Omental fat pad (tissue), 4 donors: Measurements from ENCODE around the gene GPC1. TPM values are rescaled to one million over a fixed set of nuclear protein-coding genes. Genes with fewer than 3 reads are reported as not detected.

Experiments
- ATAC-seq: fragments of 150-250 bp; one replicate; pipeline ENCODE4 v1.9.1; 2016; ENCODE audit warnings: mild to moderate bottlenecking, moderate library complexity; ENCODE audit not compliant: low FRiP score
- DNase-seq: peaks from one replicate; pipeline ENCODE4 v3.0.0-alpha.2; 2019; ENCODE audit warnings: low spot score
- total RNA-seq, 4 donors: library from RNA; depleted of rRNA; stranded (reverse); fragments of >200 nt; gene quantifications; one replicate each; pipeline ENCODE4 v1.1.0, GENCODE V29; 2016
- TF ChIP-seq, protein P1 (sequence below), 3 donors: fragments of 450-650 bp; IDR thresholded peaks; one replicate each; pipeline ENCODE4 v1.5.1; 2016 to 2017; ENCODE audit warnings: antibody characterized with exemption in 3 of 3, mild to moderate bottlenecking in 3 of 3, moderate library complexity in 2 of 3

Gene GPC1
- total RNA-seq, 4 donors from 2014 or later: 33.6 to 91.4 (median 39.5) TPM

DNA sequence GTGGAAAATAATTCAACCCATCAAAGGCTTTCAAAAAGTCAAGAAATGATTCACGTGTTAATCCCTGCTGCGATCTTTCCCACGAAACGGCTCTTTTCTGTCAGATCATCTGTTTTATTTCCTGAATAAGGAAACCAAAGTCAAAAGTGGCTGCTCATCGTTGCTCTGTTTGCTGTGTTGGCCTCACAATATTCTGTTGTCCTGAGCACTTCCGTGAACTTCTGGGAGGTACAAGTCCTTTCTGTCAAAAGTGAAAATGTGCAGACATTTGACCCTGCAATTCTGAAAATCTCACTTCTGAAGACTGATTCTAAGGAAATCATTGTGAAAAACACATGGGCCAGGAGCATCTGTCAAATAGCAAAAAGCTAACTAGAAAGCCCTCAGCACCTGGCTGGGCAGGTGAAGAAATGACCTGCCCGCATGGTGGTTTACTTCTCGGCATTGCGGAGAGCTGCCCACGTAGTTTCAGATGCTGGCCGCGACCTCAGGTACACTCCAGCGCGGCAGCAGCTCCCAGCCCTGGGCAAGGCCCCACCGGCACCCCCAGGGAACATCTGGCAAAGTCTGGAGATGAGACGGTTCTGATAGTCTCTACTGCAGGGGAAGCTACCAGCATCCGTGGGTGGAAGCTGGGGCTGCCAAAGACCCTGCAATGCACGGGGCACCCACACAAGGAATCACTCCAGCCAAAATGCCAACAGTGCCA is 31.9 kb upstream of the GPC1 start:
- TF ChIP-seq, protein P1, sequence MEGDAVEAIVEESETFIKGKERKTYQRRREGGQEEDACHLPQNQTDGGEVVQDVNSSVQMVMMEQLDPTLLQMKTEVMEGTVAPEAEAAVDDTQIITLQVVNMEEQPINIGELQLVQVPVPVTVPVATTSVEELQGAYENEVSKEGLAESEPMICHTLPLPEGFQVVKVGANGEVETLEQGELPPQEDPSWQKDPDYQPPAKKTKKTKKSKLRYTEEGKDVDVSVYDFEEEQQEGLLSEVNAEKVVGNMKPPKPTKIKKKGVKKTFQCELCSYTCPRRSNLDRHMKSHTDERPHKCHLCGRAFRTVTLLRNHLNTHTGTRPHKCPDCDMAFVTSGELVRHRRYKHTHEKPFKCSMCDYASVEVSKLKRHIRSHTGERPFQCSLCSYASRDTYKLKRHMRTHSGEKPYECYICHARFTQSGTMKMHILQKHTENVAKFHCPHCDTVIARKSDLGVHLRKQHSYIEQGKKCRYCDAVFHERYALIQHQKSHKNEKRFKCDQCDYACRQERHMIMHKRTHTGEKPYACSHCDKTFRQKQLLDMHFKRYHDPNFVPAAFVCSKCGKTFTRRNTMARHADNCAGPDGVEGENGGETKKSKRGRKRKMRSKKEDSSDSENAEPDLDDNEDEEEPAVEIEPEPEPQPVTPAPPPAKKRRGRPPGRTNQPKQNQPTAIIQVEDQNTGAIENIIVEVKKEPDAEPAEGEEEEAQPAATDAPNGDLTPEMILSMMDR (IDR thresholded peaks at IDR 0.05): no peak
- DNase-seq (no peak), ATAC-seq (no peak)

DNA sequence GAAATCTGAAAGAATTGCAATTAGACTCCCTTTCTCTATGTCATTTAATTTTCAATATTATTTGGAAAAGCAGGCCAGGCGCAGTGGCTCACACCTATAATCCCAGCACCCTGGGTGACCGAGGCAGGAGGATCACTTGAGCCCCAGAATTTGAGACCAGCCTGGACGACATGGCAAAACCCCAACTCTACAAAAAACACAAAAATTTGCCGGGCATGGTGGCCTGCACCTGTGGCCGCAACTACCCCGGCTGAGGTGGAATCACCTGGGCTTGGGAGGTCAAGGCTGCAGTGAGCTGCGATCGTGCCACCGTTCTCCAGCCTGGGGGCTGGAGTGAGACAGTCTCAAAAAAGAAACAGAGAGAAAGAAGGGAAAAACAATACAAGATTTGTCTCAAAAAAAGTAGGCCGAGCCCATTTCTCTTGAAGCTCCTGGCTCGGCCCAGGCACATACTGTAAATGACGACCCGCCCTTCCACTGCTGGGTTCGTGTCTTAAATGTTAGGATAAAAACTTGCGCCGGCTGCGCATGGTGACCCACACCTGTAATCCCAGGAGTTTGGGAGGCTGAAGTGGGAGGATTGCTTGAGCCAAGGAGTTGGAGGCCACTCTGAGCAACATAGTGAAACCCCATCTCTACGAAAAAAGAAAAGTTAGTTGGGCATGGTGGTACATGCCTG is 31.1 kb upstream of the GPC1 start:
- TF ChIP-seq, protein P1 (IDR thresholded peaks at IDR 0.05): no peak
- DNase-seq (no peak), ATAC-seq (no peak)

DNA sequence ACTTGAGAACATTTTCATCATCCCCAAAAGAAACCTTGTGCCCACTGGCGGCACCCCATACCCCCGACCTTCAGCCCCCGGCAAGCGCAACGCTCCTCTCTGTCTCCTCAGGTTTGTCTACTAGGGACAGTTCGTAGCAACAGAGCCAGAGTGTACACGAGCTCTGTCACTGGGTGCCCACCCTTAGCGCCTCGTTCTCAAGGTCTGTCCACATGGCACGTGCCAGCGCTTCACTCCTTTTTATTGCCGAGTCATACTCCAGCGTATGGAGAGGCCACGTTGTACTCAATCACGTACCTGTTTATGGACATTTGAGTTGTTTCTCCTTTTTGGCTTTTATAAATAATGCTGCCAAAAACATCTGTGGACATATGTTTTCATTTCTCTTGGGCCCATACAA is 30.3 kb upstream of the GPC1 start:
- DNase-seq (no peak), ATAC-seq (no peak)
- TF ChIP-seq, protein P1 (IDR thresholded peaks at IDR 0.05): no peak

DNA sequence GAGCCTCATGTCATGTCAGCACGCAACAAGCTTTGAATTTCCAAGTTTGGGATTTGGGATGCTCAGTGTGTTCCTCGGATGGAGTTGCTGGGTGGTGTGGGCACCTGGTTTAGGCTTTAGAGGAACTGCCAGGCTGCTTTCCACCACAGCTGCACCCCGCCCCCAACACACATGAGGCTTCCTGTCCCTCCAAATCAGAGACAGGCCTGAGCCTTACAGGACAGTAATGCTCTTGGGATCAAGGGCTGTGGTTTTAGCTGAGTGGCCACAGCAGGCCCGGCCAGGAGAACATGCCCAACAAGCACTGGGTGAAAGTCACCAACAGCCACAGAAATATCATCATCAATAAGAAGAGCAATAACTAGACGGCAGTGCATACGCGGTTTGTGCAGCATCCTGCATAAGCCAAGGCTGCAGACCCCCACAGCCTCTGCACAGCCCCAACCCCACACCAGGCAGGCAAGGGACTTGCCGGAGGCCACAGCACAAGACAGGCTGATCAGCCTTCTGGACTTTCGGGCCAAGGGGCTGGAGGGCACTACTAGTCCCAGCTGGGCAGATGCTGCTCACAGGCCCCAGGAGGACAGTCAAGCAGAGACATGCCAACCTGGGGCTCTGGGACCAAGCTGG is 29.7 kb upstream of the GPC1 start:
- TF ChIP-seq, protein P1 (IDR thresholded peaks at IDR 0.05): no peak
- ATAC-seq (no peak), DNase-seq (no peak)

DNA sequence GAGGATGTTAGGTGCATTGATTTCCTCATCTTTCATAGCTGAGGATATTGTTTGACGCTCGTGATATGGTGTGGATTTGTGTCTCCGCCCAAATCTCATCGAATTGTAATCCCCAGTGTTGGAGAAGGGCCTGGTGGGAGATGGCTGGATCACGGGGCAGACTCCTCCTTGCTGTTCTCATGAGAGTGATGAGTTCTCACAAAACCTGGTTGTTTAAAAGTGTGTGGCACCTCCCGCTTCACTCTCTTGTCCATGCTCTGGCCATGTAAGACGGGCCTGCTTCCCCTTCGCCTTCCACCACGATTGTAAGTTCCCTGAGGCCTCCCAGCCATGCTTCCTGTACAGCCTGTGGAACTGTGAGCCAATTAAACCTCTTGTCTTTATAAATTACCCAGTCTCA is 28.4 kb upstream of the GPC1 start:
- TF ChIP-seq, protein P1 (IDR thresholded peaks at IDR 0.05): no peak
- DNase-seq (no peak), ATAC-seq (no peak)

DNA sequence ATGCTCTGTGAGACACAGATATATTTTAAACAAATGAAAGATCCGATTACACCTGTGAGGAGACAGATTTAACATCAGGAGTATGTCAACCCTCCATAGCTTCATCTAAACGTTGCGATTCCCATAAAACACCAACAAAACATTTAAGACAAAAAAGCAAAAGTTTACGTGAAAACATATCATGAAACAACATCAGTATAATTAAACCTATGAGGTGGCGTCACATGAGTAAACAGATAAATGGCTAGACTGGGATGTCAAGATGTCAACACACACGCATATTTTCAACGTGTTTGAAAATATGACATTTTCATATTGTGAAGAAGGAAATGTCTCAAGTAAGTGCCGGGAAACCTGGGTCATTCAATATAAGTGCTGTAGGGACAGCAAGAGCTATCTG is 25.5 kb upstream of the GPC1 start:
- DNase-seq: no peak
- TF ChIP-seq, protein P1 (IDR thresholded peaks at IDR 0.05): no peak
- no peak for ATAC-seq
